Measurements from ENCODE around the gene NKD2.

NKD2 gene

DNA sequence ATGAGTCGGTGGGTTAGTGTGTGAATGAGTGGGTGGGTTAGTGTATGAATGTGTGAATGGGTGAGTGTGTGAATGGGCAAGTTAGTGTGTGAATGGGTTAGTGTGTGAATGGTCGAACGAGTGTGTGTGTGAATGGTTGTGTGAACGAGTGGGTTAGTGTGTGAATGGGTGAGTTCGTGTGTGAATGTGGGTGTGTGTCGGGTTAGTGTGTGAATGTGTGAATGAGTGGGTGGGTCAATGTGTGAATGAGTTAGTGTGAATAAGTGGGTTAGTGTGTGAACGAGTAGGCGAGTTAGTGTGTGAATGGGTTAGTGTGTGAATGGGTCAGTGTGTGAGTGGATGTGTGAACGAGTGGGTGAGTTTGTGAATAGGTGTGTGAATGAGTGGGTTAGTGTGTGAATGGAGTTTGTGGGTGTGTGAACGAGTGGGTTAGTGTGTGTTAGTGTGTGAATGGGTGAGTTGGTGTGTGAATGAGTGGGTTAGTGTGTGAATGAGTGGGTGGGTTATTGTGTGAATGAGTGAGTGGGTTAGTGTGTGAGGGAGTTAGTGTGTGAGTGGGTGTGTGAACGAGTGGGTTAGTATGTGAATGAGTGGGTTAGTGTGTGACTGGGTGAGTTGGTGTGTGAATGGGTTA is 38.8 kb downstream of the NKD2 start:
- DNase-seq = no peak

DNA sequence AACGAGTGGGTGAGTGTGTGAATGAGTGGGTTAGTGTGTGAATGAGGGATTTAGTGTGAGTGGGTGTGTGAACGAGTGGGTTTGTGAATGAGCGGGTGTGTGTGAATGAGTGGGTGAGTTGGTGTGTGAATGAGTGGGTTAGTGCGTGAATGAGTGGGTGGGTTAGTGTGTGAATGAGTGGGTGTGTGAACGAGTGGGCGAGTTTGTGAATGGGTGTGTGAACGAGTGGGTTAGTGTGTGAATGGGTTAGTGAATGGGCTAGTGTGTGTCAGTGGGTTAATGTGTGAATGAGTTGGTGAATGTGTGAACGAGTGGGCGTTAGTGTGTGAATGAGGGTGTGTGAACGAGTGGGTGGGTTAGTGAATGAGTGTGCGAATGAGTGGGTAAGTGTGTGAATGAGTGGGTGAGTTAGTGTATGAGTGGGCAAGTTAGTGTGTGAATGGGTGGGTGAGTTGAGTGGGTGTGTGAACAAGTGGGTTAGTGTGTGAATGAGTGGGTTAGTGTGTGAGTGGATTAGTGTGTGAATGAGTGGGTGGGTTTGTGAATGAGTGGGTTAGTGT is 39.6 kb downstream of the NKD2 start:
- no peak for DNase-seq

DNA sequence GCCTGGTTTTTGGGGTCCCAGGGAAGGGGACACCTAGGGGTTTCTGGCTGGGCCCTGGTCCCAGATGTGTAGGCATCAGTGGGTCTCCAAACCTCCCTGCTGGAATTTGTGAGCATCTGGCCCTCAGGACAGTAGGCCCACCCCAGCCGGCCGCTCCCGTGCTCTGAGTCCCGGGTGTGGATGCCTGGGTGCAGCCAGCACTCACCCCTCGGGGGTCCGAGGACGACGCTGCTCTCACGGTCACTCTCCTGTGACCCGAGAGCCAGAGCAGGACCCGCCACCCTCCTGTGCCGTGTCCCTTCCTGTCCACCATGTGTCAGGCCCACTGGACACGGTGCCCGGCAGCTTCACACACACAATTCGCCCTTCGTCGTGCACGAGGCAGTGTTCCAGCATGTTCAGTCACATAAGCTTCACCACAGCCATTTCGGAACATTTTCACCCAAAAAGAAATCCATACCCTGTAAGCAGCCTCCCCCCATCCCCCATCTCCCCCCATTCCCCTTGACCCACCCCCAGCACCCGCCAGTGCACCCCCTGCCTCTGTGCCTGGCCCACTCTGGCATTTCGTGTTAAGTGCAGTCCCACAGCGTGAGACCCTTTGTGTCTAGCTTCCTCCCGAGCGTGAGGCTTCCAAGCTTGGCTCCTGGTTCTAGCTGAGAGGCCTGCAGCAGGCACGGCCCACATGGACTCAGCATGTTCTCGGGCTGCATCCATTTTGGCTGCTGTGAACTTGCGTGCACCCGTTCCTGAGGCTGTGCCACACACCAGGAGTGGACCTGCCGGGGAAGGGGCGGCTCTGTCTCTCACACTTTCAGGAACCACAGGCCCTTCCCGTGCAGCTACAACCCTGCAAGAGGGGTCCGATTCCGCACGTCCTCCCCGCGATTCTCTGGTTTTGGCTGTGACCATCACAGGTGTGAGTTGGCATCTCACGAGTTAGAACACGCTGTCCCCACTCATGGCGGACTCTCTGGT is 40.5 kb downstream of the NKD2 start:
- DNase-seq = no peak

DNA sequence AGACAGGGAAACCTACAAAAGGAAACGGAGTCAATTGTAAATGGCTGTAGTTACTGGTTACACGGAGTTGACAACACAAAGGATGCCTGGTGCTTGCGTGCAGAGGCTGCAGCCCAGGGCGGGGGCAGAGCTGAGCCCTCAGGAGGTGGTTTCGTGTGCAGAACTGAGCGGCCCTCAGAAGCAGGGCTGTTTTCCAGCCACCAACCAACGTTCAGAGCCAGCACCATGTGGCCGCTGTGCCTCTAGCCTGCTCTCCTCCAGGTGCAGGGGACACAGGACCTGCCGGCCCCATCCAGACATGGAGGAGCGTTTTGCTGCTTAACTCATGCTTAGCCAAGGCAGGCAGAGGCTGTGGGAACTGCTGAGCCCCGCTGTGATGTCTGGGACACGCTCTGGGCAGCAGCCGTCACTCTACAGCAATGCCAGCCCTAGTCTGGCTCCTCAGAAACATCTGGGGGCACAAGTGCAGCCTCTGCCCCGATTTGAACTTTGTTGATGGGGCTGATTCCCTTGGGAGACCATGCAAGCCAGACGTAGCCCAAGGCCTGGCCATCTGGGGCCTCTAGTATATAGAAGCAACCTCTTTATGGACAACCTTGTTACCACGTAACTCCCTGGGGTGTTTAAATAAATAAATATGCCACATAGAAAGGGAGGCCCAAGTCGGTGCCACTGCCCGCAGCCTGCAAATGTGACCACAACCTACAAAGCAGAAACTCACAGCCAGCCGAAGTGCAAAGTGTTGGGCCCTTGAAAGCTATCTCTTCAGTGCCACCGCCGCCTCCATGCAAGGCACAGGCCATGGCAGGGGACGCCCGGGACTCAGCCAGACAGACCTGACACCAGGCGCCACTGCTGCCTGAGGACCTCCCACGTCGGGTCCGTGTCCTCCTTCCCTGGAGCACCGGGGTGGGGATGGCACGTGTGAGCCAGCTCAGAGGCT is 42.1 kb downstream of the NKD2 start:
- no peak for DNase-seq

DNA sequence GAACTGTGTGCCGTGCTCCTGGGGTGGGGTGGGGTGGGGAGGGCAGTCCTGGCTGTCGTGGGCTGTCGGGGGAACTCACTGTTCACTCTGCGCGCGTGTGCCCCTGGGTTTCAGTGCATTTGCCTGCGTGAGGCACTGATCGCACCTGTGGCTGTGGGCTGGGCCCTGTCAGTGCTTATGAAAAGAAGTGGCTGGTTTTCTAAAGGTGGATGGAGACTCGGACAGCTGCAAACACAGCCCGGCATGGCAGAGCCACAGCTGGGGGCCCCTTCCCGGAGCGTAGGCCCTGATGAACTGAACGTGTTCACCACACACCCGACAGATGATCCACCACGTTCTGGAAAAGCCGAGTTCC is 42.7 kb downstream of the NKD2 start:
- DNase-seq = no peak

DNA sequence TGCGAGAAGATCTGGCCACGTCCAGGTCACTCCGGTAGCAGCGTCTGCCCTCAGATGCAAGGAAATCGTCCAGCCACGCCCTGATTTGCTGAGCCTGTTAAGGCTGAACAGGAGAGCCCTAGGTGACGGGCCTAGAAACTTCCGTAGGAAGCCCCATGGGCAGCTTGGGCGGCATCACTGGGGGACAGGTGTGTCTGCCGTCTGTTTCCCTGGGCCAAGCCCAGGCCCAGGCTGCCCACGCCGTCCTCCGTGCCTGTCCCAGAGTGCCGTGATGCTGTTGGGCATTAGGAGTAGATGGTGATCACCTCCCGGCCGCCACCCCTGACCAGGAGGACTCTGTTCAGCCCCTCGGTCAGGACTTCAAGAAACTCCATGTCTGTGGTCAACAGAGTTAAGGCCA is 43.5 kb downstream of the NKD2 start:
- no peak for DNase-seq

DNA sequence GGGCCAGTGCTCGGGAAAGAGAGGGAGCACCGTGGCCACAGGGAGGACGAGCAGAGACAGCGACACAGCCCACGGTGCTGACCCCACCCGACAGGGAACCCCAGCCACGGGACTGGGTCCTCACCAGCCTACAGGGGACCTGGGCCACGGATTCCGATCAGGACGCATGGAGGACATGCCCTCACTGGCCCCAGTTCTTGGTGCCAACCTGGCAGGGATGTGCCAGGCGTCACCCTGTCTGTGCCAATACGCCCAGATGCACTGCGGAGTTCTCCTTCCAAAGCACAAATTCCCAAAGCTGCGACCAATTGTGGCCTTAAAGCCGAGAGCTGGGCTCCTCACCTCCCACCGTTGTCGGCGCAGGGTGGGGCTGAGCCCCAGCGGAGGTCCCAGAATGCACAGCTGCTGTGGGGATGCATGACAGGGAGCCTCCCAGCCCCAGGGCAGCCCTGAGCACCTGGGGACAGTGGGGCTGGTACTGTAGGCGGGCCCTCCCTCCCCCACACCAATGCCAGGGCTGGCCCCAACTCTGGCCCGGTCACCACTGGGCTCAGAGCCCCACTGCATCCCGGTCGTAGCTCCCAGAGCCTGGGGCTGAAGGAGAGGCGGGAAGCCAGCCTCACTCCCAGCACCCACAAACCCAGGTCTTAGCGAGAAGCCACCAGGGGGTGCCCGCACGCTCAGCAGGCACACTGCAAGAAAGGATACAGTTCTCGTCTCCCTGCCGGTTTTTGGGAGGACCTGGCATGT is 44.2 kb downstream of the NKD2 start:
- DNase-seq = no peak

DNA sequence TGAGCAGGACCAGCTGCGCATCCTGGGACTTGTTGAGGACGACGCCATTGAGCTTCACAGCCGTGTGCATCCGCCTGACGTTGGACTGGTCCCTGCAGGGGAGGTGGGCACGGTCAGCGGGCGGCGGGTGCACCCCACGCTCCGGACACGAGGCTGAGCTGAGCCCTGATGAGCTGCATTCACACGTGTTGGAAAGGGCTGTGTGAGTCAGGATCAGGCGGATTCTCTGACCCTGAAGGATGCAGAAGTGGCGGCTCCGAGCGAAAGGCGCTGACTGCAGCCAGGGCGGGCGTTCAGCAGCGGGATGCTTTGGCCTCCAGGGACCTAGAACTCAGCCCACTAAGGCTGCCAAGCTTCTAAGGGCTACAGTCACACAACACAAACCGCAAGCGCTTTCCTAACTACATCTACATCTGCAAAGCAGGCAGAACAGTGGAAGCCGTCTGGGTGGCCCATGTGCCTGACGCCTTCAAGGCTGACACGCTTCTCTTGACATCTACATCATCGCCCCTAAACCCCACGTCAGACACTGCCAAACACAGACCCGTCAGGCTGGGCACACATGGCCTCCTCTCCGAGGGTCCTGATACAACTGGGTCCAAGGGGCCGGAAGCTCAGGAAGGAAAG is 44.9 kb downstream of the NKD2 start:
- no peak for DNase-seq

DNA sequence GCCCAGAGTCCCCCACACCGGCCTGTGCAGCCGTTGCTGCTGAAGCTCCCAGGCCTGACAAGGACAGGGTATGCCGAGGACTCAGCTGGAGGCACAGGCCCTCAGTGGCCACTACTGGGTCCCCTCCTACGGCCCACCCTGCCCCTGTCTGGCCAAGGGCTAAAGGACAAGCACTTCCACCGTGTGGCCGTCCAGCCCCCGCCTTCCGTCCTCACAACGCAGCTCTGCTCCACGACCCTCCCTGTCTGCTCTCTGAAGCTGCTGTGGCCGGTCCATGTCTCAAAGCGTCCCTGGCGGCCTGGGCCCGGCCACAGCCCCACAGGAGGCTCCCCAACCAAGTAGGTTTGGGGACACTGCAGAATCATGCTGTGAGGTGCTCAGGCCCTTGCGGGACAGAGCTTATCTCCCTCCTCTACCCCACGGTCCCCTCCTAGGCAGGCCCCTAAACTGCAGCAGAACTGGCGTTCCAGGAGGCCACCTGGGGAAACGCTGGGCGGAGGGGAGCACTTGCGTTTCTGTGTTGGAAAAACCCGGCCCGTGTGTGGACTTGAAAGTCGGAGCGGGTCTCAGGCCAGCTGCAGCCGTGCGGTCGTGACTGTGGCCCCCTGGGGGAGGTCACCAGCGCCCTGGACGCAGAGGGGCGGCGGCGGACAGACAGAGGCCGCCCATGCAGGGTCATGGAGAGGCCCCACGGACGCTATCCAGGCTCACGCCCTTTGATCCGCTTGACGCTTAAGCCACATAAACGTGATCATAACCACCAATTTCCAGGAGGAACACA is 45.6 kb downstream of the NKD2 start:
- no peak for DNase-seq

DNA sequence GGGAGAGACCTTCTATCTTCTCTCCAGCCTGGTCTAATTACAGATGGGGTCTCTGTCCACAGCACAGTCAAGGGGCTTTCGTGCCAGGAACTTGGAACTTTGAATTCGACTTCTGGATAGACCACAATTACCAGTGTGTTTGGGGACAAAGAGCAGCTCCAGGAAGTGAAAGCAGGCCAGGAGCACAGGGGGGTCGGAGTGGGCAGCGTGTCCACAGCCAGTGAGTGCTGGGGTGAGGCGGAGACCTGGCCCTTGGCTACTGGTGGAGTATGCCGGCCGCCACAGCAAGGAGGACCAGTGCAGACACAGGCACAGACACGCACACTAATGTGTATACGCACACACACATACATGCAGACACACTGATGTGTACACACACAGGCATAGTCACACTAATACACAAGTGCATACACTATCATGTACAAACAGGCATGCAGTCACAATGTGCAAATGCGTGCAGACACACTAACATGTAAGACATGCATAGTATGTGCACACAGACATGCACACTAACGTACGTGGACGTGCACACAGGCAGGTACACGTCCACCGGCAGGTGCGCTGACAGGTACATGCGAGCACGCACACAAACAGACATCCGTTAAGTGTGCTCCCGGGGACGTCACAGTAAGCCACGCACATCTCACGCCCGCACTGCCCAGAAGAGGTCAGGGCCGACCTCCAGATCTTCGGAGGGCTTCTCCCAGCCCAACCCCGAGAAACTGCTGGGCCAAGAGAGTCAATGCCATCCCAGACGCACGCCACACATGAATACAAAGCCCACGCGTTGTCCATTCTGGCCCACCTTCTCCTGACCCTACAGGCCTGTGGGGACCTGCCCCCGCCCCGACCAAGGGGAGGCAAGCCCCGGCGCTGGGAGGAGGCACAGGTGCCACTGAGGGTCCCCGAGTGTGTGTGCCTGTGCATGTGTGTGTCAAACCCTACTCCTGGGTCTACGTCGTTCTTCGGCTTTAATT is 46.5 kb downstream of the NKD2 start:
- no peak for DNase-seq

DNA sequence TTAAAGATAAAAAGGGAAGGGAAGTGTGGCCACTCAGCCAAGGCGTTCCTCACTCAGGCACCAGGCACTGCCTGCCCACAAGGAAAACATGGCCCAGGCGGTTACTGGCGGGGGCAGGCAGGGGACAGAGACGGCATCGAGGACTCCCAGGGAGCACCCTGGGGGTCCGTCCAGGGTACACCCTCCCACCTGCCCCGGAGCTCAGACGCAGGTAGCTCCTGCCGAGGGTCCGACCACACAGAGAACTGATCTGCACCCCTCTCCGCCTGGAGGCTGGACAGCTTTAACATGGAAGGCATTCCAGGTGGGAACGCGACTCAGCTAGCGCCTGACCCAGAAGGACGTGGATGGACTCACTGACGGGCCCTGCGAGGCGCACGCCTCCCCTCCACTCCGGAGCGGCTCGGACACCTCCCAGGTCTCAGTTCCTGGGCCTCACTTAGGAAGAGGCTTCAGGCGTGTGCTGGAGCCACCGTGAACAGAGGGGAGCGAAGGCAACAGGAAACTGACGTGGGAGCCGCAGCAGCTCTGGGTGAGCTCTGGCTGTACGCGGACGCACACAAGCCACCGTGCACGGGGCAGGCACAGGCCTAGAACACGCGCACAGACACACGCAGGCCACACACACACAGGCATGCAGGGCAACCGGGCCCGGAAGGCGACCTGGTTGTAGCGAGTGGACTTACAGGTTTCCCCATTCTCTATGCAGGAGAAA is 47.5 kb downstream of the NKD2 start:
- no peak for DNase-seq

DNA sequence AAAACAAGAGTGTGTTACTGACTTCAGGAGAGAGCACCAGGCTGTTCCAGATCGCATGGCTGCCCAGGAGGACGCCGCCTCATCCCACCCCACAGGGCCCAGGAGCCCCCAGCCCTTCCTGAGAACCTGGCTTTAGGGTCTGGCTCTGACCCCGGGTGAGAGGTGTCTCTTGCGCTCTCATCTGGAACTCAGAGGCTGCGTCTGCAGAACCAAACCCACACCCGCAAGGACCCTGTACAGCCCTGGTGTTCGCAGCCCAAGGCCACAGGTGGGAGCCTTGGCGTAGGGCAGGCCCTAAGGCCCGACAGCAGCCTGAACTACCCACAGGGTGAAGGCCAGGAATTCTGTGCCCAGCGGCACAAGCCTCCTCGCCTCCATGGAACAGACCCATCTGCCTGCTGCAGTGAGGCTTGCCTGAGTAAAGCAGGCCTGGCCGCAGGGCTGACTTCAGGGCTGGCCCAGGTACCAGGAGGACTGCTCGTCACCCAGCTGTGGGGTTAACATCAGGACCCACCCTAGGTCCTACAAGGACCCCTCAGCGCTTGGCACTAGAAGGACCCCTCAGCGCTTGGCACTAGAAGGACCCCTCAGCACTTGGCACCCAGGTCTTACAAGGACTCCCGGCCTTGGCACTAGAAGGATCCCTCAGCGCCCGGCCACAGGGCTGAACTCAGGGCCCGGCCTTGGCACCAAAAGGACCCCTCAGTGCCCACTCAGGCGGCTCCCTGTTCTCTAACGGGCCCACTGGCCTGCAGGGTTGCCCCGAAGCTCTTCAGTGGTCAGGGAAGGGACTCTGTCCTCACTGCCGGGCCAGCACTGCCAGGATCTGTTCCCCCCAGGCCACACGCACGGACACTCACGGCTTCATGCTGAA is 48.2 kb downstream of the NKD2 start:
- no peak for DNase-seq

DNA sequence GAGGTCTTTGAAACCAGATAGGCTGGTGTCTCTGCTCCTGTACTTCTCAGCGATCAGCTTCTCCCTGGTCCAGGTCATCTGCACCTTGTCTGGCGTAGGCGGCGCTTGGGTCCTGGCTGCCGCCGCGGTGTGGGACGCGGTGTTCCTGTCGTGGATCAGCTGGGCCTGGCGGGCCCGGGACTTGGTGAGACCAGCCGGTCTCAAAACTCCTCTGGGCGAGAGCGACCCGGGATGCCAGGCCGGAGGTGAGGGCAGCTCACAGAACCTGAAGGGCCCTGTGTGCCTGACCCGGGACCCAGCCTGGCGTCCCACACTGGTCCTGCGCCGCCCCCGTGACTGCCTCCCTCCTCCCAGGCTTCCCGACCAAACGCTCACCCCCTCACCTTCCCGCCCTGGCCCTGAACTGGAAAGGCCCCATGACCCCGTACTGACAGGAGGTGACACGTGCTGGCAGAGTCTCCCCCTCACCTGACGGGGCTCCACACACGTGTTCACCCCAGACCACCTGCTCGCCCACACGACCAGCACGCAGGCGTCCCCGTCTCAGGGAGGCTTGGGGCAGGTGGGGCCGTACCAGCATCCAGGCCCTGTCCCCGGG is 49.0 kb downstream of the NKD2 start:
- DNase-seq = no peak

DNA sequence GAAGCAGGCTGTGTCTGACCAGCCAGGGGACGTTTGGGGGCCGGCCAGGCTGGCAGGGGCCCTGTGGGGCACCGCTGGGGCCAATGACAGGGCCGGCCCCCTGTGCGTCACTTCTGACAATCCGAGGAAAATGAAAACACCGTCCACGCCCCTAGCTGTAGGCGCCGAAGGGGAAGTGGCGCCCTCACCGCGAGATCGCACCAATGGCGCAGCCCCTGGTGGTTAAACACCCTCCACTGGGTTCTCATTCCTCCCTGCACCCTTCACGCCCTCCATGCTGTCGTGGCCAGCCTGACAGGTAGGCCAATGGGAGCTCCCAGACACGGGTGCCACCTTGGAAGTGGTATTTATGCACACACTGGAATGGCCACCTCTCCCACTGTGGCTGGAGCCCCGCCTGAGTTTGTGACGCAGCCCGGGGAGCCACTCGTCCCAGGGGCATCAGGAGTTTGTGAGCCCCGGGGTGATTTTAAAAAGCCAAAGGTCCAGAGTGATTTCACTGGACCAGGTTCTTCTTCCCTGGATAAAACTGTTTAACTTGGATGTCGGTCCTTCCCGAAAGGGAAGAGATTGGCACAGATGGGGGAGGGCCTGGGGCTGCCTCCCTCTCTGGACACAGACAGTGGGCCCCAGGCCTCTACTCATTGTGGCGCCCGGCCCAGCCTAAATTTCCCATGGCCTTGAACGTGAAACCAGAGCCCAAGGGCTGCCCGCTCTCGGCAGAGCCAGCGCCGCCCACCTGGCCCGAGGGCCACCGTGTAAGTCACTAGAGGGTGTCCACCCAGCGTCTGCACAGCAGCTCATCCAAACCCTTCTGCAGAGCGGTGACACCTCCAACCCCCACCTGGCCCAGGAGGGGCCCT is 49.7 kb downstream of the NKD2 start:
- no peak for DNase-seq

DNA sequence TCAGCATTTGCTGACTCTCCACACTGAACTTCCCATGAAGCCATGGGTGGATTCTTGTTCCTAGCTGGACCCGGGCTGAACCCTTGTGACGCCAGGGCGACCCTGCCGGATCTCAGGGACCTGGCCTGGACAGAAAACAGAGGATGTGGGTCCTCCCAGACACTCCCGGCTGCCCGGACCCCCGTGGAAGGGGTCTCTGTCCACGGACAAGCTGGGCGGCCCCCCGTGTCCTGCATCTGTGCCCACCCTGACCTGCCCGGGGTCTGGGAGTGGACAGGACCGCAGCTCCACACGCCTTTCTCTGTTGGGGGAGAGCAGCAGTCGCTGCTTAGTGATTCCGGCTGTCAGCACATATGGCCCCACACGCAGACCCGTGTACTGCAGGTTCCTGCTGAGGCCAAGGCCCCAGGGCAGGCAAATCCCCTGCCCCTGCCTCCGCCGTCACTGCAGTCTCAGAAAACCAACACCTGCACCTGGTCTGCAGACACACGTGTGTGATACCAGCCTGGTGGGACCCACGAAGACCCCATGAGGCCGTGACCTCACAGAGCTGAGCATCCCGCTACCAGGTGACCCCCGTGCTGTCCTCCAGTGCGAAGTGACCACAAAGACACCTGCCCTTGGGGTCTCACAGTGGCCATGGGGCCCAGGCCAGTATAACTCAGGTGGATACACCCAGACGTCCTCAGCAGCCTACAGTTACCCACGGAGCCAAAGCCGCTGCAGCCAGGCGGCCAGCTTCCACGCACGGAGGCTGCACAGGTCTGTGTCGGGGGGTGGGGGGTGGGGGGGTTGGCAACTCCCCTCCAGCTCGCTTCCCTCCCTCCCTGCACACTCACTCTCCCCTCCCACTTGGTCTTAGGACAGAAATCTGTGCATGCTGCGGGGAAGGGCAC is 50.6 kb downstream of the NKD2 start:
- DNase-seq = no peak
